ENCODE data around the gene DEF6.
A peak's percentile ranks its signal among the peaks of the same experiment; 100 is the strongest.

The DEF6 gene, protein sequence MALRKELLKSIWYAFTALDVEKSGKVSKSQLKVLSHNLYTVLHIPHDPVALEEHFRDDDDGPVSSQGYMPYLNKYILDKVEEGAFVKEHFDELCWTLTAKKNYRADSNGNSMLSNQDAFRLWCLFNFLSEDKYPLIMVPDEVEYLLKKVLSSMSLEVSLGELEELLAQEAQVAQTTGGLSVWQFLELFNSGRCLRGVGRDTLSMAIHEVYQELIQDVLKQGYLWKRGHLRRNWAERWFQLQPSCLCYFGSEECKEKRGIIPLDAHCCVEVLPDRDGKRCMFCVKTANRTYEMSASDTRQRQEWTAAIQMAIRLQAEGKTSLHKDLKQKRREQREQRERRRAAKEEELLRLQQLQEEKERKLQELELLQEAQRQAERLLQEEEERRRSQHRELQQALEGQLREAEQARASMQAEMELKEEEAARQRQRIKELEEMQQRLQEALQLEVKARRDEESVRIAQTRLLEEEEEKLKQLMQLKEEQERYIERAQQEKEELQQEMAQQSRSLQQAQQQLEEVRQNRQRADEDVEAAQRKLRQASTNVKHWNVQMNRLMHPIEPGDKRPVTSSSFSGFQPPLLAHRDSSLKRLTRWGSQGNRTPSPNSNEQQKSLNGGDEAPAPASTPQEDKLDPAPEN

DNA sequence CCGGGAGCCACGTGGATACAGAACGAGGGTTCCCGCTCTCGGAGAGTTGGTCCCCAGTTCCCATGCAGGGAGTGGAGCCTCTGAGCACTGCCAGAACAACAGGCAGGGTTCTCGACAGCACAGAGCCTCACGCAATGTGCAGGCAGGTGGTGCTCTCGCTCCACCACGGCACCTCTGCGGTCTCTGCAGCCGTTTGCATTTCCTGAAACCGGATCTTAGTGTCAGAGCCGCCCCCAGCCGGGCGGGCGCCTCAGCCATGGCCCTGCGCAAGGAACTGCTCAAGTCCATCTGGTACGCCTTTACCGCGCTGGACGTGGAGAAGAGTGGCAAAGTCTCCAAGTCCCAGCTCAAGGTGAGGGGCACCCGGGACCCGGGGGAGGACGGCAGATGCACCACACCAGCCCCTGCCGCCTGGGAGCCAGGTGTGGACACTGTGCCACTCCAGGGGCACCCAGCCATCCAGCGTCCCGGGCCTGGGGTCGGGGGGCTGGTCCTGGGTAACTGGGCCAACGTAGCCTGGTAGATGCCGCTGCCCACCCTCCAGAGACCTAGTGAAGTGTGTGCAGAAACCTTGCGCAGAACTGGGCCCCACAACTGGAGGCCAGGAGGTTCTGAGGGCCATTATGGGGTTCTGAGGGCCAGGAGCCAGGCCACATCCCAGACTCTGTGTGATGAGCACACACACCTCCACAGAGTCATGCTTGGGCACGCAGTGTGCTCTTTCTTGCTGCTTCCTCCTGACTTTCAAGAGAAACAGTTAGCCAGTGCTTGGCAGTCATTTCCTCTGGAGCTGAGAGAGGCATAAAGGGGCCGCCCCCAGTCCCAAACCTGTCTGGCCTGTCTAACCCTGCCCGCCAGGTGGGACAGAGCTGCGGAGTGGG is at the start of gene DEF6:
TSS of gene DEF6 (plus strand) at position 218 of the 881 bp plus-strand sequence. CDS start at position 257, 39 bp downstream.
- Histone ChIP-seq H3K4me1 (ENCODE audit: control insufficient read depth, insufficient read depth, low read length, unreplicated experiment) (peaks cover 4% of the 10 kb centered on the region), H3K27me3 (ENCODE audit: insufficient read depth, low read length) (no peaks in the 10 kb centered on the region), H3K36me3 (ENCODE audit: insufficient read depth, low read length) (no peaks in the 10 kb centered on the region), H3K4me3 (ENCODE audit: low read depth, low read length) (no peak within 1 kb of the TSS), H2AFZ (ENCODE audit: low read length, unreplicated experiment) (no peak within 1 kb of the TSS), H3K79me2 (ENCODE audit: control insufficient read depth, insufficient read depth, low read length, unreplicated experiment) (no peaks in the 10 kb centered on the region), H3K27ac (ENCODE audit: low read depth, low read length) (no peak within 1 kb of the TSS)

- Histone ChIP-seq H3K4me1 (ENCODE audit: control insufficient read depth, insufficient read depth, low read length, unreplicated experiment) (peaks cover 20% of the 10 kb centered on the region), H2AFZ (ENCODE audit: low read length, unreplicated experiment) (no peak overlapping the region), H3K27me3 (ENCODE audit: insufficient read depth, low read length) (no peaks in the 10 kb centered on the region), H3K79me2 (ENCODE audit: control insufficient read depth, insufficient read depth, low read length, unreplicated experiment) (peaks cover 2% of the 10 kb centered on the region), H3K27ac (ENCODE audit: low read depth, low read length) (peak overlapping the region; percentile 27), H3K36me3 (ENCODE audit: insufficient read depth, low read length) (no peaks in the 10 kb centered on the region), H3K4me3 (ENCODE audit: low read depth, low read length) (no peak overlapping the region)
Measured at GRCh38 chr6:35248300-35248699, 49.3 kb upstream of the DEF6 start.

DNA sequence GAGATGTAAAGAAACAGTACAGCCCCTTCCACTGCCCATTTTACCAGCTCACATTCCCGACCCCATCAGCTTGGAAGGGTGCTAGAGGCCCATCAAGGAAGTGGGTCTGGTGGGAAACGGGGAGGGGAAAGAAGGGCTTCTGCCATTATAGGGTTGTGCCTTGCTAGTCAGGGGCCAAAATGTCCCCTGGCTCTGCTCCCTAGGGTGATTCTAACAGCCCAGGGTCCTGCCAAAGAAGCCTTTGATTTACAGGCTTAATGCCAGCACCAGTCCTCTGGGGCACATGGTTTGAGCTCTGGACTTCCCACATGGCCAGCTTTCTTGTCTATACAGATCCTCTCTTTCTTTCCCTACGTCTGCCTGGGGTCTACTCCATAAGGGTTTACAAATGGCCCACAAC is 48.7 kb upstream of the DEF6 start:
- no peaks in the 10 kb centered on the region for H3K27me3 ChIP-seq (ENCODE audit: insufficient read depth, low read length)
- H3K4me3 ChIP-seq (ENCODE audit: low read depth, low read length): no peak overlapping the region
- H2AFZ ChIP-seq (ENCODE audit: low read length, unreplicated experiment): no peak overlapping the region
- H3K27ac ChIP-seq (ENCODE audit: low read depth, low read length): no peak overlapping the region
- peaks cover 2% of the 10 kb centered on the region for H3K79me2 ChIP-seq (ENCODE audit: control insufficient read depth, insufficient read depth, low read length, unreplicated experiment)
- H3K4me1 ChIP-seq (ENCODE audit: control insufficient read depth, insufficient read depth, low read length, unreplicated experiment): peaks cover 20% of the 10 kb centered on the region
- H3K36me3 ChIP-seq (ENCODE audit: insufficient read depth, low read length): no peaks in the 10 kb centered on the region

DNA sequence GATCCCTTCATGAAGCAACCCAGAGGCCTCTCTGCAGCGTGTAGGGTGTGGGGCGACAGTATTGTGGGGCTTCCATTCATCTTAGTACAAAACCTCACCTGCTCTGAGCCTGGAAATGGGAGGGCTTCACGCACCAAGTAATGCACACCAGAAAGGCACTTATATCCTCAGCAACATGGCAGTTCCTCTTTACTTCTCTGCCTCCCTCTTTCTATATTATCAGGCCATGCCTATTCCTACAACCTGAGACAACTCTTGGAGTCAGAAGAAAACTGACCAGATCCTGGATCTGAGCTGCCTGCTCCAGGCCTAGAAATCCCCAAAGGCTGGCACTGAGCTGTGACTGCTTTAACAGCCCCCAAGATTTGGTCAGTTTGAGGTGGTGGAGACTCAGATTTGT is 45.7 kb upstream of the DEF6 start:
- no peaks in the 10 kb centered on the region for H3K36me3 ChIP-seq (ENCODE audit: insufficient read depth, low read length)
- H3K79me2 ChIP-seq (ENCODE audit: control insufficient read depth, insufficient read depth, low read length, unreplicated experiment): peaks cover 7% of the 10 kb centered on the region
- no peak overlapping the region for H3K27ac ChIP-seq (ENCODE audit: low read depth, low read length)
- no peak overlapping the region for H2AFZ ChIP-seq (ENCODE audit: low read length, unreplicated experiment)
- no peak overlapping the region for H3K4me3 ChIP-seq (ENCODE audit: low read depth, low read length)
- H3K4me1 ChIP-seq (ENCODE audit: control insufficient read depth, insufficient read depth, low read length, unreplicated experiment): peaks cover 20% of the 10 kb centered on the region
- H3K27me3 ChIP-seq (ENCODE audit: insufficient read depth, low read length): no peaks in the 10 kb centered on the region

- peaks cover 16% of the 10 kb centered on the region for H3K4me1 ChIP-seq (ENCODE audit: control insufficient read depth, insufficient read depth, low read length, unreplicated experiment)
- no peak overlapping the region for H3K27ac ChIP-seq (ENCODE audit: low read depth, low read length)
- peaks cover 17% of the 10 kb centered on the region for H3K79me2 ChIP-seq (ENCODE audit: control insufficient read depth, insufficient read depth, low read length, unreplicated experiment)
- no peaks in the 10 kb centered on the region for H3K27me3 ChIP-seq (ENCODE audit: insufficient read depth, low read length)
- H3K4me3 ChIP-seq (ENCODE audit: low read depth, low read length): no peak overlapping the region
- H2AFZ ChIP-seq (ENCODE audit: low read length, unreplicated experiment): no peak overlapping the region
- H3K36me3 ChIP-seq (ENCODE audit: insufficient read depth, low read length): no peaks in the 10 kb centered on the region
Measured at GRCh38 chr6:35253249-35253648, 44.4 kb upstream of the DEF6 start.

DNA sequence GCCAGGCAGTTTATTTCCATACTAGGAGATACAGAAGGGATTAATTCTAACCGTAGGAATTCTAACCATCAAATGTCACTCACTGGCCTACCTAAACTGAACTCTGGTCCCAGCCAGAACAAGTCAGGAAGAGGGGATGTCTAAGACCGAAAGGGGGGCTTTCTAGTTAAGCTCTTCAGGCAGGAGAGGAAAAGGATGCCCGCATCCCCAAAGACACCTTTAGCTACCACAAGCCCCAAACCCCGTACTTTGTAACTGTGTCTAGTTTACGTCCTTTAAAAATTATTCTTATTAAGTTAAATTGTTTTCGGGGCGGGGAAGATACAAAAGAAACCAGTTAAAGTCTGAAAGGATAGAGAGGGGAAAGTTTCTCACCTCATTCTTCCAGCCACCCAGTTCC is 39.3 kb upstream of the DEF6 start:
- peak overlapping the region; percentile 70 for H3K27ac ChIP-seq (ENCODE audit: low read depth, low read length)
- no peaks in the 10 kb centered on the region for H3K36me3 ChIP-seq (ENCODE audit: insufficient read depth, low read length)
- peak overlapping the region; percentile 73 for H2AFZ ChIP-seq (ENCODE audit: low read length, unreplicated experiment)
- peaks cover 37% of the 10 kb centered on the region for H3K79me2 ChIP-seq (ENCODE audit: control insufficient read depth, insufficient read depth, low read length, unreplicated experiment)
- H3K4me1 ChIP-seq (ENCODE audit: control insufficient read depth, insufficient read depth, low read length, unreplicated experiment): peaks cover 16% of the 10 kb centered on the region
- H3K4me3 ChIP-seq (ENCODE audit: low read depth, low read length): peak overlapping the region; percentile 86
- H3K27me3 ChIP-seq (ENCODE audit: insufficient read depth, low read length): no peaks in the 10 kb centered on the region

GRCh38 chr6:35258858-35259193 is 38.8 kb upstream of the DEF6 start:
- Histone ChIP-seq H3K27ac (ENCODE audit: low read depth, low read length) (peak overlapping the region; percentile 70), H3K79me2 (ENCODE audit: control insufficient read depth, insufficient read depth, low read length, unreplicated experiment) (peaks cover 37% of the 10 kb centered on the region), H3K4me3 (ENCODE audit: low read depth, low read length) (peak overlapping the region; percentile 86), H3K36me3 (ENCODE audit: insufficient read depth, low read length) (no peaks in the 10 kb centered on the region), H3K27me3 (ENCODE audit: insufficient read depth, low read length) (no peaks in the 10 kb centered on the region), H3K4me1 (ENCODE audit: control insufficient read depth, insufficient read depth, low read length, unreplicated experiment) (peaks cover 16% of the 10 kb centered on the region), H2AFZ (ENCODE audit: low read length, unreplicated experiment) (peak overlapping the region; percentile 73)

- Histone ChIP-seq H2AFZ (ENCODE audit: low read length, unreplicated experiment) (peak within 1 kb of the TSS; percentile 86), H3K27me3 (ENCODE audit: insufficient read depth, low read length) (no peaks in the 10 kb centered on the region), H3K4me1 (ENCODE audit: control insufficient read depth, insufficient read depth, low read length, unreplicated experiment) (peaks cover 16% of the 10 kb centered on the region), H3K36me3 (ENCODE audit: insufficient read depth, low read length) (no peaks in the 10 kb centered on the region), H3K4me3 (ENCODE audit: low read depth, low read length) (peak within 1 kb of the TSS; percentile 86), H3K79me2 (ENCODE audit: control insufficient read depth, insufficient read depth, low read length, unreplicated experiment) (peaks cover 37% of the 10 kb centered on the region), H3K27ac (ENCODE audit: low read depth, low read length) (peak within 1 kb of the TSS; percentile 80)
Measured at GRCh38 chr6:35259194-35259947, 38.2 kb upstream of the DEF6 start, which contains the start of gene ZNF76. TSS of gene ZNF76 (plus strand) at chr6:35259735. CDS start at chr6:35281152, 21,417 bp downstream.

GRCh38 chr6:35259948-35260590 is 37.5 kb upstream of the DEF6 start:
- Histone ChIP-seq H3K36me3 (ENCODE audit: insufficient read depth, low read length) (no peaks in the 10 kb centered on the region), H3K27me3 (ENCODE audit: insufficient read depth, low read length) (no peaks in the 10 kb centered on the region), H3K4me1 (ENCODE audit: control insufficient read depth, insufficient read depth, low read length, unreplicated experiment) (peaks cover 16% of the 10 kb centered on the region), H3K4me3 (ENCODE audit: low read depth, low read length) (peak overlapping the region; percentile 86), H3K27ac (ENCODE audit: low read depth, low read length) (peak overlapping the region; percentile 80), H2AFZ (ENCODE audit: low read length, unreplicated experiment) (peak overlapping the region; percentile 86), H3K79me2 (ENCODE audit: control insufficient read depth, insufficient read depth, low read length, unreplicated experiment) (peaks cover 42% of the 10 kb centered on the region)

Data from ACC112 (cell line).